UCSD-AML1 (cell line): ENCODE data around the gene CHURC1.

Experiments
- DNase-seq: peaks from one replicate; lab custom pipeline; 2025; ENCODE audit not compliant: unreplicated experiment; lab: John Stamatoyannopoulos, UW

CHURC1 gene

DNA sequence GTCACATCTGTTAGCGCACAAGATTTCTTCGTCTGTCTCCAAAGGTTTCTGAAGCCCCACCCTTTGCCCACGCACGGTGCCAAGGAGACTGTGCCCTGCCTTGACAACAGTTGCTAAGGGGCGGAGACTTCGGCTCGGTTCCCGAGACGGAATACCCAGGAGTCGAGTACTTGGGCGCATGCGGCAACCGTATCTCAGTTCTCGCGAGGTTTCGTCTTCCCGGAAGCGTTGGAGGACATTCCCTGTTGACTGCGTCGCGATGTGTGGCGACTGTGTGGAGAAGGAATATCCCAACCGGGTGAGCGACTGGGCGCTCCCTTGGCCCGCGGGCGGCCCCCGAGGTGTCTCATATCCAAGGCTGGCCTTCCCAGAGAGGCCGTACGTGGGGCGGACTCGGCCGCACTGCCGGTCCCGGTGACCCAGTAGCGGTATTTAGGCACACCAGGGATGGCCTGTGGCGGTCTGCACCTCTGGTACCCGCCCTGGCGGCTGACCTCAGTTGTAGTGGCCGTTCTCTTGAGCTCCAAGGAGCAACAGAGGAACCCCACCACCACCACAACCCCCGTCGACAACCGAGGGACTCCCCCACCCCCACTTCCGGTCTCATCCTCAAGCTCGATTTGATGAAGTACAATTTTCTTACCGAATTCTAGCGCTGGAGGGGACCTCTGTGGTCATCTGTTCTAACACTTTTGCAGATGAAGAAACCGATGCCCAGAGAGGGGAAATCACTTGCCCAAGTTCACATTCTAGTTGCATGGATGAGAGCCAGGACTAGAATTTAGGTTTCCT, at the start of gene CHURC1:
CHURC1 (plus strand) TSS at position 219 of the 792 bp plus-strand sequence; CDS start at position 260, 41 bp downstream.
- DNase-seq: peak; percentile 96

DNA sequence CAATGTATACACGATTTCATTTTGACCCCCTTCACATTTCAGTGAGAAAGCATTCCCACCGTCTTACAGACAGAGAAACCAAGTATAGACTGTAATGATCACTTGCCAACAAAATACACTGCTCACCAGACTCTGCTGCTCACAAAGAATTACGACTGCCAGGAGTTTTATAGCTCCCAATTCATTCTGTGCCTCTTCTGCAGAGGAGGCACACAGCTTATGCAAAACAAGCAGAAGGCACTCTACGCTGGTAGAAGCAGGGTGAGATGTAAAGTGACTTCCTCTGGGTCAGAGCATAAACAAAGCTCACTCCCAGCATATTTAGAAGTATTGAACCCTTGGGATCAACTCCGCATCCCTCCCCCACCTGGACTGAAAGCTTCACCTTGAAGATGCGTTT, 49.1 kb upstream of the CHURC1 start:
- DNase-seq: no peak

DNA sequence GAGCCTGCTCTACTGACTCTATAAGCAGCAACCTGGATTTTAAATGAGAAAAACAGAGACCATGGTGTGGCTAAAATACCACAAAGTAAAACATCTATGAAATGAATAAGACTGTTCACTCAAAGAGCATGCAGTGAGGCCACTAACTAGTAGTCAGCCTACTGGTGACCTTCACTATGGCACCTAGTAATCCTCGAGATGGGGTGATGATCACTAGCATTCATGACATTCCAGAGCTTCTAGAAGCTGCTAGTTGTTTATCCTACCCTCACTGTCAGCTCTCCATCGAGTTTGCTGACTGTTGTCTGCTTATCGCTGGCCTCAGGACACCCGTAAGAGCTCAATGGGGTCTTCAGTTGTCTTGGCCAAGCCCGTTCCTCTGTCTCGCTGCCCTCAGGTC, 48.3 kb upstream of the CHURC1 start:
- no peak for DNase-seq

DNA sequence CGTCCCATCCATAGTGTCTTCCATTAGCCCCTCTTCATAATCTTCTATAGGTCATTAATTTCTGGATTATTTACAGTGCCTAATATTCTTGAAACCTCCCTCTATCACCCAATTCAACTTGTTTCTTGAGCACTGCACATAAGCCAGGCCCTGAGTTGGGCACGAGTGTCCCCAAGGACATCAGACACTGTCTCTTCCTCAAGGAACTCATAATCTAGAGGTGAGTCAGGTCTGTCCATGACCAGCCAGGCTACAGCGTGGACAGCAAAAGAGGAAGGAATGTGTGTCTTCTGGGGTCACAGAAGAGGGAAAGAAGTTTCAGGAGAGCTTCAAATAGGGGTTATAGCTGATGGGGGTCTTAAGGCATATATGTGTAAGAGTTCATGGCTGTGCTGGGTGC, 47.1 kb upstream of the CHURC1 start:
- DNase-seq: no peak

DNA sequence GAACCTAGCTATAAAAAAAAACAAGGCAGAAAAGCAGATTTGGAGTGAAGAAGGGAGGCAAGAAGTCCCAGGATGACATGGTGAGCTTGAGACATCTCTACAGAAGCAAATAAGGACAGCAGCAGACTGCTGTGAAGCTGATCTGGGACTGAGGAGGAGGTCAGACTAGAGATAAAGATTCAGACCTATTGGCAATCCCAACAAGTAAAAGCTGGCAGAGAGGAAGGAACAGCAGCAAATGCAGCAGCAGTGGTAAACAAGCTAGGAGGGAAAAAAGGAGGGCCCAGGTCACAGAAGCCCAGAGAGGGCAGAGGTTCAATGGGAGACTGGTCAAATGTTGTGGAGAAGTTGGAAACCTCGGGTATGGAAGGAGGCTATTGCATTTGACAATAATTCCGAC, 45.9 kb upstream of the CHURC1 start:
- no peak for DNase-seq

DNA sequence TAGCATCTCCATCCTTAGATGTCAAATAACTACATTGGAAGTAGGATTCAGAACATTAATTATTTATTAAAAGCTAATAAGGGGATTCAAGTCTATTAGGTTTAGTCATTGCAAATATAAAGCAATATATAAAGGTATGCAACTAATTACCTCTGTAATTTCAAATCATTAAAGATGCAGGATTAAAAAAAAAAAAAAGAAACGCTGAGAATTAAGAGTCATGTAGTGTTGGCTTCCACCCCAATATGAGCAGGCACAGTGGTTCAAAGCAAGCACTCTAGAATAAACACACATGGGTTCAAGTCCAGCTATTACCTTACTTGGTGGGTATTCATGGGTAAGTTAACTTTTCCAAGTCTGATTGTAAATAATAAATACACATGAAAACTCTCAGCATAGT, 45.4 kb upstream of the CHURC1 start:
- DNase-seq: no peak

DNA sequence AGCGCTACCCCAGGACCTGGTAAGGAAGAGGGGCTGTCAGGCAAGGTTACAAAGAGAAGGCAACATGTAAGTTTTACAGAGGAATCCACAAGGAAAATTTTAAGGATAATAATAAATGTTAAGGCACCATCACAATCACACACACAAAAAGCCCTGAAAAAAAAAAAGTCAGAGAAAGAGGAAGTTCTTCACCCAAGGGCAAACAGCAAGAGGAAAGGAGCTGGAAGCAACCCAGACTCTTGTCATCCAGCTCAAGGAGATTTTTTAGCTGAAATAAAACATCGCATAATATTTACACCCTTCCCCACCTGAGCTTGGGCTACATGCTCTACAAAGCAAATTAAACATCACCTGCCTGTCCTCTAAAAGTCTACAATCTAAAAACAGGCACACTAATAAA, 44.1 kb upstream of the CHURC1 start:
- no peak for DNase-seq

DNA sequence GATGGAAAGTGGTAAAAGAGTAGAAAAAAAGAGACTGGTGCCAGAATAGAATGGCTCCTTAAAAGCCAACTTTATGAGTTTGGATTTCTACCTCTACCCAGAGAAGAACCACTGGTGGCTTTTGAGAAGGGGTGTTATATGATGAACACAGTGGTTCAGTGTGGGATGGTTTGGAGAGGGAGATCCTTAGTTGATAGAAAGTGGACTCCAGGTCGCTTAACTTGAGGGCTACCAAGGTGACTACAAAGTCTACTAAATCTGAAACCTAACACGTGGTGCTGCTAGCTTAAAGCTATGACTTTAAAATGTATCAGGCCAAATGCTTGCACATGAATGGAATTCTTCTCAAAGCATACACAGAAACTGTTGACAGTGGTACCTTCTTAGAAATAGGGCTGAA, 42.9 kb upstream of the CHURC1 start:
- DNase-seq: no peak

DNA sequence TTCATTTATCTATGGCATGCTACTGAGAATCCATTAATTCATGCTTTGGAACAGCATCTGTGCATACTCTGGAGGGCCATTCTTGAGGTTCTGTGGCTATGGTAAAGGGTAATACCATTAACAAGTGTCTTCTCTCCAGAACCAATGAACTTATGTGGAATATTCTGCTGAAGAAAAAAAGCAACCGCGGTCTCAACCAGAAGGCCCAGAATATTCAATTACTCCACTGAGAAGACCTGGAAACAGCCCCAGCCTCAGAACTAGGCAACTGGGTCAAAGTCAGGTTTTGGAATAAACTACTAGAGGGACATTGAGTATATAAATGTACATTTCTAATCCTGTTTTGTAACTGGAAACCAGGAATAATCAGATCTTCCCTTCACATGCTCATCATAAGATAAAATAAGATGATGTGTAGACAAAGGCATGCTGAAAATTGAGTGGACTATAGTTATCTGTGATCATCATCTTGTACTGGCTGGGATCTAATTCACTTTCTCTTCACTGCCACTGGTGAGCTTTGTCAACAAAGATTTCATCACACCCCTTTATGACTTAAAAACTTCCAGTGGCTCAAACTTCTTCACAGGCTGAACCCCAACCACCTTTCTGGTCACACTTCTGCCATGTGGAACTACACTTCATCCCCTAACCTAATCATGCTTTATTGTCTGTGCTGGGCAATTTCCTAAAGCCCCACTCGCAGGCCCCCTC, 40.6 kb upstream of the CHURC1 start:
- DNase-seq: no peak

DNA sequence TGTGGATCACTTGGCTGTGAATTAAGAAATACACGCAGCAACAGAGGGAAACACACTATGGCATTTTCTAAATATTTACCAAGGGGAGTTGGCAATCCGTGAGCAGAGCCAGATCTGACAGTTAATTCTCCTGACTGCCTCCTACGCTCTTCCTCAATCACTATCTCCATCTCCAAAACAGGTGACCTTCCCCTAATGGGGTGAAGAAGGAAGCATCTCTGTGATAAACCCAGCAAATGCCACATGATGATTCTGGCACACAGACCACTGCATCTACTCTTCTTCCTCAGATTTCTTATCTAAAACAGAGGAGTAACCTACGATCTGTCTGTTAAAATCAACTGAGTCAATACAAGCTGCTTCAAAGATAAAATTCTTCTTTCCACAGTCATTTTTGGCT, 38.9 kb upstream of the CHURC1 start:
- no peak for DNase-seq

DNA sequence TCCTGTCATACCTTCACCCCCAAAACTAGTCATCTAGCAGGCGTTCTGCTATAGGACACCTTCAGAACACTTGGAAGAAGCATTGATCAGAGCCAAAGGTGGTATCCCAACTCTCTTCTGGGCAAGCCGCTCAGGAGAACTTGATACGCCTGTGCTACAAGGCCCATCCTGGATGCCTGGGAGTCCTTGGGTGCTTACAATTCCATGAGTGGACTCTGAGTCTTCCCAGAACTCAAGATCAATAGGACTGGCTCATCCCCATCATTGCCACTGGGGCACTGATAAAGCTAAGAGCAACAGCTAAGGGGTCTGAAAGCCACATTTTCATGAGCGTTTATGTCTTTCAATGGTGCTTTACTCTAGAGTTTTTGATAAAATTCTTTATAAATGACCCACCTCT, 36.4 kb upstream of the CHURC1 start:
- DNase-seq: no peak

DNA sequence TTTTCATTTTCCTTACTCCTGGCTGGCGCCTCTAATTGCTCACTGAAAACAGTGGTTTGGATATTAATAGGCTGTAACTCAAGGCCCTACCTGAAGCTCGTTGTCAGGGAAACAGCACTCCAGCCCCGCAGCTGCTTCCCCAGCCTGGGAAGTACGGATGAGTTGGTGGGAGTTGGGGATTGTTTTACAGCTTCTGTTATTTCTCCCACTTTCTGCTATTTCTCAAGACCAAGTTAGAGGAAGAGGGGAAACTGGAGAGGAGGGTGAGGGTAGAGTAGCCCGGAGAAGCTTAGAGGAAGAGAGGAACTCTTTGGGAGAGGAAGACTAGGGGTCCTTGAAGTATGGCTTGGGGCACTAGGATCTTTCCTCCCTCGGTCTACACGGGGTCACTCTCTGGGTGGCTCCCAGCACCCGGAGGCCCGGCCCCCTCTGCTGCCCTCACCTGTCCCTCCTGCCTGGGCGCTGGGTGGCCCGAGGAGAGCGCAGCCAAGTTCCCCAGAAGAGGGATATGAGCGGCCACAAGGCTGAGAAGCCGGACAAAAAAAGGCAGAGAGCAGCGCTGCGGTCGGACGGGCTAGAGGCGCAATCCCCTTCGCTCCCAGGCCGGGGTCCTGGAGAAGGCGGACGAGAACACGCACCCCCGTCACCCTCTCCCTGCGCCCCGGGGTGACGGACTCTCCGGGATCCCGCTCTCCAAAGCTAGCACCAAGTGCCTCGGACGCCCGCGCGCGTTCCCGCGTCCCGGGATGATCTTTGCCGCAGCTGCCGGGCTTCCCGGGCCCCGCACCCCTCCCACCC, 35.2 kb upstream of the CHURC1 start:
- DNase-seq: no peak

DNA sequence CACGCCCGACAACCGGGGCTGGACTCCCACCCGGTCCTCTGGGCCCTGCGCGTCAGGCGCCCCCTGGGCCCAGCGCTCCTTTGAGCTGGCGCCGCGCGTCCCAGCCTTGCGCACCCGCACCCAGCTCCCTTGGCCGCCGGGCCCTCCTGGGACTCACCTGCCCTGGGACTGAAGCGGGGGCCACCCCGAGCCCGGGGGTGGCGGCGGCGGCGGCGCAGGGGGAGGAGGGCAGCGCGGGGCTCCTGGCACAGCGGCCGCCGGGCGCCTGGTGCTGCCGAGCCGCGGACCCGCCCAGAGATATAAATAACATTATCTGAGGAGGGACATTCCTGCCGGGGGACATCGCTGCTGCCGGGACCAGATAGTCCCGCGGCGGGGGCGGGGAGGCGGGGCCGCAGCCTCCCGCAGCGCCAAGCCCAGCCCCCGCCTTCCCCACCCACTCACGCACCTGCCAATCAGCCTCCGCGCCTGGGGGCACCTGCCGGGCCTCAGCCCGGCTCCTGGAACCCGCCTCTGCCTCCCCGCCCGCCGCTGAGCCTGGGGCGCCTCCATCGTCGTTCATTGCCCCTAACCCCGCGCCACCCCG, 34.5 kb upstream of the CHURC1 start, which contains the start of gene SPTB:
SPTB (minus strand) TSS at position 273 of the 586 bp plus-strand sequence. CDS start 56,813 bp downstream, outside the sequence.
- no peak for DNase-seq

DNA sequence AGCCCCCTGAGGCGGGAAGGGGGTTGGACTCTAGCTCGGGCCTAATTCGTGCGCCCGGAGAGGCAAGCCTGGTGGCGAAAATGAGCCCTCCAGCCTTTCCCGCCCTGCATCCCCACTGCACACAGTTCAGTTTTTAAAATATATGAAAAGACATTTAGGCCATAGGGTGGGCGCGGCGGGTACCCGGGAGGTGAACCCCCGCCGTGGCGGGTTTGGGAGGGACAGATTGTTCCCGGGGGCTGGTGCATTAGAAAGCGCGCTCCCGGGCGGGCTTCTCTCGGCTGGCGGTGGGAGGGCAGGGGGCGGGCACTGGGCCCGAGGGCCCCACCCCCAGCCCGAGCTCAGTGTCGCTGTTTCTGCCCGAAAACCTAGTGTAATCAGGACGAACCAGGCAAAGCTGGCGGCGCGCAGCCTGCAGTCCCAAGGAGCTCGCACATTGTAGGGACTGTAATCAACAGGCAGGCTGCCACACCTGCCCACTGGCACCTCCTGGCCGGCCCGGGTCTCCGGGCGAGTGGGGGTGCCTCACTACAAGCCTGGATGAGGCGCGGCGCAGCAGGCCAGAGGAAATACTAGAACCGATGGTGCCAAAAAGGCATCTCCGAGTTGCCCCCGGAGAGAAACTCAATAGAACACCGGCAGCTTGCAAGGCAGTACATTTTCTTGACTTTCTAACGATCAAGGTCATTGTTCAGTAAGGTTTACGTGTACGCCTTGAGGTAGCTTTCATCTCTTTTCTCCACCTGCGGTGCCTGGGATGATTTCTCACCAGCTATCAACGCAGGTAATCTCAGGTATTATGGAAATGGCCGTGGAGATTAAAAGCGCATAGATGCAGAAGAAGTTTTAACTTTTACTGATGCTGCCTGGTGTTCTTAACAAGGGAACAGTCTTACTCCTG, 33.8 kb upstream of the CHURC1 start:
- peak; percentile 18 for DNase-seq

DNA sequence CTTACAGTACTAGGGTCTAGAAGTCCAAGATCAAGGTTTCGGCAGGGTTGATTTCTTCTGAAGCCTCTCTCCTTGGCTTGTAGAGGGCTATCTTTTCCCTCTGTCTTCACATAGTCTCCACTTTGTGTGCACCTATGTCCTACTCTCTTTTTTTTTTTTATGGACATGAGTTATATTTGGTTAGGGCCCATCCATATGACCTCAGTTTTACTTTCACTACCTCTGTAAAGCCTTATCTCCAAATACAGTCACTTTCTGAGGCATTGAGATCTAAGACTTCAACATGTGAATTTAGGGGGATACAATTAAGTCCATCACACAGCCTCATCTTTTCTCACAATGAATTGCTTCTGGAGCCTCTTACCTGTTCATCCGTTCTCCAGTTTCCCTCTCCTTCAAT, 28.7 kb upstream of the CHURC1 start:
- no peak for DNase-seq

DNA sequence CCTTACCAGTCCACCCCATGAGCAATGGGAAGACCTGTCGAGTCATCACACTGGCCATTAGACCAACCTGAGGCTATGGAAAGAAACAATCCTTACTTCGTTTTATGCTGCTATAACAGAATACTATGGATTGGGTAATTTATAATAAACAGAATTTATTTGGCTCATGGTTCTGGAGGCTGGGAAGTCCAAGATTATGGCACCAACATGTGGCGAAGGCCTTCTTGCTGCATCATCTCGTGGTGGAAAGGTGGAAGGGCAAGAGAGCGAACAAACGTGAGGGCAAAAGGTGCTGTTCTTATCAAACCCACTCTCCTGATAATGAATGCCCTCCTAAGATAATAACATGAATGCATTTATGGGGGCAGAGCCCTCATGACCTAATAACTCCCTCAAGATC, 24.9 kb upstream of the CHURC1 start:
- DNase-seq: no peak

DNA sequence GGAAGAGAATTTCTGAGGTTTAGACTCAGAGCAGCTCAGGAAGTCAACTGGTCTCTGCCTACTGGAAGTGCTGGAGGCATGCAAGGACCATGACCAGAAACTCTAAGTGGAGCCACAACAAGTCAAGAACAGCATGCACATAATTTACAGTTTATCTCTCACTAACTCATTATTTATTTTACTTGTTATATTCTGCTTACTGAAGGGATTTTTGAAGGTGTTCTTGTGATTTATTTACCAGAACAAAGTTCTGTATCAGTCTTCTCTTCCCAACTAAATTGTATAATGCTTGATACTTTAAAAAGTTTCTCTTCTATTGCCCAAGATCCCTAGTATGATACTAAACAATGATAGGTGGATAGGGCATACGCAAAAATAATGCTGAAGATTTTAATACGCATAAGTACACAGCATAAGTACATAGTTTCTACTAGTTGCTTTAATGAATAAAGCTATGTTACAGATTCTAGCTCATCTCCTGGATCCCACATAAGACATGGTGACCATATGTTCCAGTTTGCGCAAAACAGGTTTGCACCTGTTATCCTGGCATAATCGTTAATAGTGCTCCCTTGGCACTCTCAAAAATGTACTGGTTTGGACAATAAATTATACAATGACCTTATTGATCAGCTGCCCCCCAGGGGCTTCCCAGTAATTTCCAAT, 22.9 kb upstream of the CHURC1 start:
- DNase-seq: no peak

DNA sequence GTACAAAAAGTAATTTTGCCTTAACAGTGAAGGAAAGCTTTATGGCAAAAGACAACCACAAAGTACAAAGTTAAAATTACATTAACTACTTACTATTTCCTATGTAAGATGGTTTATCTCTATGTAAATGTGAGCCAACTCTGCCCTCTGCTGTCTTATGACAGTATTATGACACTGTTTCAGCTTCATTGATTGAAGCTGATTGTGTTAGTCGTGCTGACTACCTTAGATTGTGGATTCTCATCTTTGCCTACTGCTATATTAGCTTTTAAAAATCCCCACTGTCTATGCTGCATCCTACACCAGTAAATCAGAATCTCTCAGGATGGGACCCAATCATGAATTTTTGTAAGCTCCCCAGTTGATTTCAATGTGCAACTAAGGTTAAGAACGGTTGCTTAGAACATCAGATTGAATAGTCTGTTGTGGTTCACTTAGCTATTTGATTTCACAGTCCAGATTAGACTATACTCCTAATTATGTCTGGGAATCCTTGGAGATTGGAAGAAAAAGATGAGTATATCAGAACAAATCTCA, 22.3 kb upstream of the CHURC1 start:
- DNase-seq: no peak

DNA sequence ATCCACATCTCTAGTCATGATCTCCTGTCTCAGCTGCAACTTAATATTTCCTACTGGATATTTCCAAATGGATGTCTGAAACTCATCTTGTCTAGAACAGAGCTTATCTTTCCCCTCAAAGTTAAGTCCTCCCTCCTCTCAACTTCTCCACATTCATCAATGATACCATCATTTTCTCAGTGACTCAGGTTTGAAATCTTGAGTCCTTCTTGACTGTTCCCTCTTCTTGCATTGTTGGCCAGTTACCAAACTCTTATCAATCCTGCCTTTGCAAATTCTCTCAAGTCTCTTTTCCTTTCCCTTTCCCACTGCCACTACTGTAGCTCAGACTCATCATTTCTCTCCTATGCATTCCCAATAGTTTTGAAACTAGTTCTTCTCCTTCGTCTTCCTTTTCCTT, 14.3 kb upstream of the CHURC1 start:
- no peak for DNase-seq
